Lower lobe of right lung (tissue), 2 donors: ENCODE results near the gene S100A14. TPM values are rescaled to one million over a fixed set of nuclear protein-coding genes. Genes with fewer than 3 reads are reported as not detected.
"Not testable (repeated sequence)": the region's sequence is repeated elsewhere in the genome, so short reads cannot be mapped to it uniquely, and the experiment has no call there.

Source experiments
- ATAC-seq, 2 donors: fragments of 200-7000 bp; cut with Tn5 transposase; one replicate each; pipeline ENCODE4 v1.9.1; 2020 to 2022; ENCODE audit warnings: mild to moderate bottlenecking in 2 of 2, moderate library complexity in 2 of 2
- DNase-seq: peaks from one replicate; pipeline ENCODE4 v3.0.0-alpha.2; 2020
- H3K27ac ChIP-seq: fragments of 200-600 bp; one replicate; pipeline ENCODE4 v1.8.0; 2022
- H3K27me3 ChIP-seq: fragments of 200-600 bp; one replicate; pipeline ENCODE4 v1.8.0; 2022; ENCODE audit warnings: low read depth
- H3K36me3 ChIP-seq: fragments of 200-600 bp; one replicate; pipeline ENCODE4 v1.8.0; 2022; ENCODE audit warnings: mild to moderate bottlenecking
- H3K4me1 ChIP-seq: fragments of 200-600 bp; one replicate; pipeline ENCODE4 v1.8.0; 2022
- H3K4me3 ChIP-seq: fragments of 200-600 bp; one replicate; pipeline ENCODE4 v1.8.0; 2022; ENCODE audit warnings: mild to moderate bottlenecking
- H3K9me3 ChIP-seq: fragments of 200-600 bp; one replicate; pipeline ENCODE4 v1.8.0; 2022
- intact Hi-C: fragments of 100-400 bp; cut with DNase I; formaldehyde crosslinking; loops from one replicate; pipeline ENCODE4 v1.11.0; 2022
- total RNA-seq: library from RNA; stranded (reverse); fragmentation: NEBNext Ultra II Directional; extraction: Animal tissue kit (Norgen Biotek cat#: 25700); gene quantifications from one replicate; pipeline ENCODE4 v1.2.1, GENCODE V29; 2021
- TF ChIP-seq, protein P1 (sequence below): fragments of 200-600 bp; IDR thresholded peaks from one replicate; pipeline ENCODE4 v1.8.0; 2022; ENCODE audit warnings: antibody characterized with exemption, mild to moderate bottlenecking
- donor health status: DM: no; HTN: yes; CAD: no; lungs with severe emphysema.

The S100A14 gene
- total RNA-seq, 1 donor from 2014 or later = 138 TPM

DNA sequence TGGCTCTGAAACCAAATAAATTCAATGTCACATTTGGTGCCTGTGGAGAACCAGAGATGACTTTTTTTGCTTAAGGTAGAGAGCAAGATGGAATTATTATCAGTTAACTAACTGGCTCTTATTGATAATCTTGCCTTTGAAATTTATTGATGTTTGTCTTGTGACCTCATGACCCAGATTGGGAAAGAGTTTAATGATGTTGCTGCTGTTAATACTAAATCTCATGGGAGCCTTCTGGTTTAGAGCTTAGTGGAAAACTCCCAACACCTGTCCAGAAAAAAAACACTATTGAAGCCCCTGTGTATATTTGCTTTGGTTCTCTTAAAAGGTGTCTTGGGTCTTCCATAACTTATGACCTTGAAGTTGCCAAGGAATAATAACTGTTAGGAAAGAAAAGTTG lies 27.7 kb upstream of the S100A14 start:
- H3K9me3 ChIP-seq = no peaks in the 10 kb centered on the region
- H3K27ac ChIP-seq = no peak overlapping the region
- no peak for ATAC-seq
- H3K4me3 ChIP-seq = no peak overlapping the region
- TF ChIP-seq, protein P1, sequence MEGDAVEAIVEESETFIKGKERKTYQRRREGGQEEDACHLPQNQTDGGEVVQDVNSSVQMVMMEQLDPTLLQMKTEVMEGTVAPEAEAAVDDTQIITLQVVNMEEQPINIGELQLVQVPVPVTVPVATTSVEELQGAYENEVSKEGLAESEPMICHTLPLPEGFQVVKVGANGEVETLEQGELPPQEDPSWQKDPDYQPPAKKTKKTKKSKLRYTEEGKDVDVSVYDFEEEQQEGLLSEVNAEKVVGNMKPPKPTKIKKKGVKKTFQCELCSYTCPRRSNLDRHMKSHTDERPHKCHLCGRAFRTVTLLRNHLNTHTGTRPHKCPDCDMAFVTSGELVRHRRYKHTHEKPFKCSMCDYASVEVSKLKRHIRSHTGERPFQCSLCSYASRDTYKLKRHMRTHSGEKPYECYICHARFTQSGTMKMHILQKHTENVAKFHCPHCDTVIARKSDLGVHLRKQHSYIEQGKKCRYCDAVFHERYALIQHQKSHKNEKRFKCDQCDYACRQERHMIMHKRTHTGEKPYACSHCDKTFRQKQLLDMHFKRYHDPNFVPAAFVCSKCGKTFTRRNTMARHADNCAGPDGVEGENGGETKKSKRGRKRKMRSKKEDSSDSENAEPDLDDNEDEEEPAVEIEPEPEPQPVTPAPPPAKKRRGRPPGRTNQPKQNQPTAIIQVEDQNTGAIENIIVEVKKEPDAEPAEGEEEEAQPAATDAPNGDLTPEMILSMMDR = no peak
- DNase-seq = no peak
- H3K36me3 ChIP-seq = peaks cover 81% of the 10 kb centered on the region
- intact Hi-C loops = no loop called here
- no peaks in the 10 kb centered on the region for H3K27me3 ChIP-seq
- peaks cover 17% of the 10 kb centered on the region for H3K4me1 ChIP-seq

DNA sequence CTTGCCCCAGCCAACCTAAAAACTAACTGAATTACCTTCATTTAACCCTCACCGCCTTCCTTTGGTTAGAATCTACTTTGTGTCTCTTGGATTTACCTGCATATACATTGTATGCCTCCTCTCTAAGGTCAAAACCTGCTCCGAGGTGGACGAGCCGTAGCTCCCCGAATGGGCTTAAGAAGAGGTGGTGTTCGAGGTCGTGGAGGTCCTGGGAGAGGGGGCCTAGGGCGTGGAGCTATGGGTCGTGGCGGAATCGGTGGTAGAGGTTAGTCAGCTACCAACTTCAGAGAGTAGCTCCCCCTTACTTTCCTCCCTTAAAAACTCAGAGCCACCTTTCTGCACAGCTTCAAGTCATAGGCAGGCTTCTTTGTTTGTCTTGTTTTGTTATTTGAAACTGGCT lies 27.0 kb upstream of the S100A14 start:
- Histone ChIP-seq H3K27ac (no peak overlapping the region), H3K4me1 (peaks cover 17% of the 10 kb centered on the region), H3K9me3 (no peaks in the 10 kb centered on the region), H3K36me3 (peaks cover 88% of the 10 kb centered on the region), H3K27me3 (no peaks in the 10 kb centered on the region), H3K4me3 (no peak overlapping the region)
- TF ChIP-seq, protein P1 = no peak
- DNase-seq (no peak), ATAC-seq (no peak)
- intact Hi-C loops = no loop called here

DNA sequence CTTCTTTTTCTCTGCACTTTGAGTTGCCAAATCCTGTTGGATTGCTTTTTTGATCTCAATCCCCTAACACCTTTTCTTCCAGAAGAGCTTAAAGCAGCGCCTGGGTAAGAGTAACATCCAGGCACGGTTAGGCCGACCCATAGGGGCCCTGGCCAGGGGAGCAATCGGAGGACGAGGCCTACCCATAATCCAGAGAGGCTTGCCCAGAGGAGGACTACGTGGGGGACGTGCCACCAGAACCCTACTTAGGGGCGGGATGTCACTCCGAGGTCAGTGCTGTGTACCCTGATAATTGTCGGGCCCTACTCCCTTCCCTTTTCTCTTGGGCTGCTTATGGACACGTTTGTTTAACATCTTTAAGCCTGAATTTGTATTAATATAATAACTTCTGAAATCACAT lies 26.0 kb upstream of the S100A14 start:
- H3K36me3 ChIP-seq = peaks cover 97% of the 10 kb centered on the region
- peaks cover 15% of the 10 kb centered on the region for H3K4me1 ChIP-seq
- DNase-seq = no peak
- no peaks in the 10 kb centered on the region for H3K27me3 ChIP-seq
- intact Hi-C loops = no loop called here
- no peak overlapping the region for H3K27ac ChIP-seq
- TF ChIP-seq, protein P1 = no peak
- H3K9me3 ChIP-seq = no peaks in the 10 kb centered on the region
- no peak for ATAC-seq
- no peak overlapping the region for H3K4me3 ChIP-seq

DNA sequence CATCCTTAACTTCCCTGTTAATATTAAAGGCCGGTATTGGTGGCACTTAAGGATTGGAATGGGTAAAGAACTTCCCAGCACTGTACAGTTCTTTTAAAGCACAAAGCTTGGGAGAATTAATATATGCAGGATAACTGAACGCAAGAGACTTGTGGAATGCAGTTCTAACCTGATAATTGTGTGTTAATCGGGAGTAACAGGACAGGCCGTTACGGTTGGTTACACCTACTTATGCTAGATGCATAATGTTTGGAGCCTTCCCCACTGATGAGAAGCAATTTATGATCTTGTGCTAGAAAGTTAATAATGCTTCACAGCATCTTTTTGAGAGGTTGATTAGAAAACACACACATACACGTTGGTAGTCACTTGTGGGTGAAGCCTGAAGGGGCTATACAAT lies 24.7 kb upstream of the S100A14 start:
- DNase-seq (no peak), ATAC-seq (no peak)
- intact Hi-C loops = no loop called here
- H3K27me3 ChIP-seq = no peaks in the 10 kb centered on the region
- peaks cover 100% of the 10 kb centered on the region for H3K36me3 ChIP-seq
- H3K4me3 ChIP-seq = no peak overlapping the region
- H3K27ac ChIP-seq = no peak overlapping the region
- peaks cover 24% of the 10 kb centered on the region for H3K4me1 ChIP-seq
- TF ChIP-seq, protein P1 = no peak
- no peaks in the 10 kb centered on the region for H3K9me3 ChIP-seq

DNA sequence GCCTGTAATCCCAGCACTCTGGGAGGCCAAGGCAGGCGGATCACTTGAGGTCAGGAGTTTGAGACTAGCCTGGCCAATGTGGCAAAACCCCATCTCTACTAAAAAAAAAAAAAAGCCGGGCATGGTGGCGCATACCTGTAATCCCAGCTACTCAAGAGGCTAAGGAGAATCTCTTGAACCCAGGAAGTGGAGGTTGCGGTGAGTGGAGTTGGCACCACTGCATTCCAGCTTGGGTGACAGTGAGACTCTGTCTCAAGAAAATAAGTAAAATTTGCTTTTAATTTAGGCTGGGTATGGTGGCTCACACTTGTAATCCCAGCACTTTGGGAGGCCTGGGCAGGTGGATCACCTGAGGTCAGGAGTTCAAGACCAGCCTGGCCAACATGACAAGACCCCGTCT lies 24.1 kb upstream of the S100A14 start:
- H3K4me1 ChIP-seq = peaks cover 30% of the 10 kb centered on the region
- H3K27ac ChIP-seq, H3K4me3 ChIP-seq, DNase-seq, H3K9me3 ChIP-seq, ATAC-seq, H3K27me3 ChIP-seq, intact Hi-C loops: not testable (repeated sequence)
- peaks cover 97% of the 10 kb centered on the region for H3K36me3 ChIP-seq

DNA sequence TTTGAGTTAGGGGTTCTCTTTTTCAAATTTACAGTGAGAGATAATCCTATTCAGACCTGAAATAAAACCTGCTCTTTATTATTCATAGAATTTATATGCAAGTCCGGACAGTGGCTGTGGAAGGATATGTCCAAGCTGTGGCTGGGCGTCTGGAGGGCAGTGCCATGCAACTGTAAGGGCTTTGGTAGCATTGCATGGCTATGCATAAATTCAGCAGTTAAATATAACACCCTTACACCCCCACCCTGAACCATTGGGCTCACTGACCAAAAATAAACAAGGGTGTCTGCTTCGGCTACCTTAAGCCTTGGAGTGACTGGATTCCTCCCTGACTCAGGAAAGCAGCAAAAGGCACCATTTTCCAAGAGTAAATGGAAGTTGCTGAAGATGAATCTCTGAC lies 23.2 kb upstream of the S100A14 start:
- Histone ChIP-seq H3K9me3 (no peaks in the 10 kb centered on the region), H3K36me3 (peaks cover 89% of the 10 kb centered on the region), H3K27ac (no peak overlapping the region), H3K27me3 (no peaks in the 10 kb centered on the region), H3K4me1 (peaks cover 35% of the 10 kb centered on the region), H3K4me3 (no peak overlapping the region)
- no peak for DNase-seq
- intact Hi-C loops = no loop called here
- no peak for ATAC-seq
- TF ChIP-seq, protein P1 = no peak
